Measurements from ENCODE around the gene MAPKAPK3.

Gene MAPKAPK3

DNA sequence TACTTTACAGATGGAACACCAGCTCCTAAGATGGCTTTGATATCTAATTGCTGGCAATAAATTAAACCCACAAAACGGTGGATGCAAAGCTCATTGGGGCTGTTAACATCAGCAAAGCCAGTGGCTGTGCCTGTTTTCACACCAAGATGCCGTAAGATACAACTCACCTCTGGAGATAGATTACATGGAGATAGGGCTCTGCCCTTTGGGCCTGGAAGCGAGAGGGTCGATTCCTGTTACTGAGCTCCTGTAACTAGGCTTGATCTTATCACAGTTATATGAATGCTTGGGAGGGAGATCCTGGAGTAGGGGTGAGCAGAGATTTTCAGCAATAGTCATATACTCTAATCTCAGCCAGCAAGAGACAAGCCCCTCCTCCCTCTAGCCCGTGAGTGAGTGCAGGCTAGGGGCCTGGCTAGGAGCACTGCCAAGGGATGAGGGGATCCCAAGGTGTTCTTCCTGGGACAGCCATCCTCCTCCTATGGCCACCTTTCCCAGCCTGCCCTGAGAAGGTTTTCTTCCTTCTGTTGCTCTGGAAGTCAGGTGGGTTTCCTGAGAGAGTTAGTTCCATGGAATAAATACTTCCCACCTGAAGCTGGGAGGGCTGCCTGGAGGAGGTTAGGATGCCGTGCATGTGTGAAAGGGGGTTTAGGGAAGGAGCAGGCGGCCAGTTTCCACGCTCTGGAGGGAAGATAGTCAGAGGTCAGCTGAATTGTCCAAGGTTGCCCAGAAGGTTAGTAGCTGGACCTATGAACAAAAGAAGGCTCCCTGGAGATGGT is 39.7 kb downstream of the MAPKAPK3 start:
- H3K4me3 ChIP-seq (ENCODE audit: low read length, poor library complexity, severe bottlenecking): no peak overlapping the region
- H3K9me2 ChIP-seq (replicated peaks; ENCODE audit: low read depth, low read length): no peaks in the 10 kb centered on the region
- no peaks in the 10 kb centered on the region; the same call in 1 of the 2 replicates for H3K36me3 ChIP-seq (ENCODE audit: insufficient read depth, low read length)
- H3K9me3 ChIP-seq (ENCODE audit: insufficient read depth, low read depth, low read length): no peaks in the 10 kb centered on the region
- H4K20me1 ChIP-seq (ENCODE audit: insufficient read depth, low read length, poor library complexity, severe bottlenecking): no peaks in the 10 kb centered on the region
- H3K4me1 ChIP-seq (ENCODE audit: insufficient read depth, low read length, poor library complexity, severe bottlenecking): no peaks in the 10 kb centered on the region
- no peaks in the 10 kb centered on the region for H3K27me3 ChIP-seq (ENCODE audit: insufficient read depth, low read length, poor library complexity, severe bottlenecking)
- H3K4me2 ChIP-seq (ENCODE audit: low read depth, low read length, poor library complexity, severe bottlenecking): no peak overlapping the region
- H3K79me2 ChIP-seq (ENCODE audit: insufficient read depth, low read length): no peaks in the 10 kb centered on the region
- H3K9ac ChIP-seq (ENCODE audit: low read depth, low read length, poor library complexity, severe bottlenecking): no peak overlapping the region
- H3F3A ChIP-seq (ENCODE audit: low read depth): no peaks in the 10 kb centered on the region
- TF ChIP-seq EZH2phosphoT487 (IDR thresholded peaks at IDR 0.05; ENCODE audit: borderline replicate concordance): no peak
- TF ChIP-seq, protein P1, sequence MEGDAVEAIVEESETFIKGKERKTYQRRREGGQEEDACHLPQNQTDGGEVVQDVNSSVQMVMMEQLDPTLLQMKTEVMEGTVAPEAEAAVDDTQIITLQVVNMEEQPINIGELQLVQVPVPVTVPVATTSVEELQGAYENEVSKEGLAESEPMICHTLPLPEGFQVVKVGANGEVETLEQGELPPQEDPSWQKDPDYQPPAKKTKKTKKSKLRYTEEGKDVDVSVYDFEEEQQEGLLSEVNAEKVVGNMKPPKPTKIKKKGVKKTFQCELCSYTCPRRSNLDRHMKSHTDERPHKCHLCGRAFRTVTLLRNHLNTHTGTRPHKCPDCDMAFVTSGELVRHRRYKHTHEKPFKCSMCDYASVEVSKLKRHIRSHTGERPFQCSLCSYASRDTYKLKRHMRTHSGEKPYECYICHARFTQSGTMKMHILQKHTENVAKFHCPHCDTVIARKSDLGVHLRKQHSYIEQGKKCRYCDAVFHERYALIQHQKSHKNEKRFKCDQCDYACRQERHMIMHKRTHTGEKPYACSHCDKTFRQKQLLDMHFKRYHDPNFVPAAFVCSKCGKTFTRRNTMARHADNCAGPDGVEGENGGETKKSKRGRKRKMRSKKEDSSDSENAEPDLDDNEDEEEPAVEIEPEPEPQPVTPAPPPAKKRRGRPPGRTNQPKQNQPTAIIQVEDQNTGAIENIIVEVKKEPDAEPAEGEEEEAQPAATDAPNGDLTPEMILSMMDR (conservative IDR thresholded peaks at IDR 0.05; ENCODE audit: low read length): no peak
- H2AFZ ChIP-seq (ENCODE audit: low read length): no peak overlapping the region

DNA sequence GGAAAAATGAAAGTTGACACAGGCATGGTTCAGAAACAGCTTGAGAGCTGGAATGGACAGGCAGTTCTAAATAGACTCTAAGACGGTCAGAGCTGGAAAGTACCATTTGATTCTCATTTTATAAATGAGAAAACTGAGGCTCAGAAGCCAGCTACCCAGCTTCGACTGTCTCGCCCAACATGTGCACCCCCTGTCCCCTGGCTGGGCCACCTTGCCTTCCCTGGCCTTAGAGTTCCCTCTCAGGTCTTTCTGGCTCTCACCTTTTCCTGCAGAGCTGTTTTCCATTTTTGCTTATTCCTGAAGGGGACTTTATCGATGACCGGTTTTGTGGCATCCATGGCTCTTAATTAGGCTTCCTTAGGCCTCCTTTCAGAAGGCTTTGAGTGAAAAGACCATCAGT is 40.5 kb downstream of the MAPKAPK3 start:
- no peaks in the 10 kb centered on the region for H3K27me3 ChIP-seq (ENCODE audit: insufficient read depth, low read length, poor library complexity, severe bottlenecking)
- H3K9me2 ChIP-seq (replicated peaks; ENCODE audit: low read depth, low read length): no peaks in the 10 kb centered on the region
- H2AFZ ChIP-seq (ENCODE audit: low read length): no peak overlapping the region
- no peaks in the 10 kb centered on the region for H3K79me2 ChIP-seq (ENCODE audit: insufficient read depth, low read length)
- no peaks in the 10 kb centered on the region for H3F3A ChIP-seq (ENCODE audit: low read depth)
- H3K9ac ChIP-seq (ENCODE audit: low read depth, low read length, poor library complexity, severe bottlenecking): no peak overlapping the region
- no peaks in the 10 kb centered on the region for H4K20me1 ChIP-seq (ENCODE audit: insufficient read depth, low read length, poor library complexity, severe bottlenecking)
- no peaks in the 10 kb centered on the region for H3K36me3 ChIP-seq (ENCODE audit: insufficient read depth, low read length)
- H3K9me3 ChIP-seq (ENCODE audit: insufficient read depth, low read depth, low read length): no peaks in the 10 kb centered on the region
- H3K4me2 ChIP-seq (ENCODE audit: low read depth, low read length, poor library complexity, severe bottlenecking): no peak overlapping the region
- no peak overlapping the region for H3K4me3 ChIP-seq (ENCODE audit: low read length, poor library complexity, severe bottlenecking)
- H3K4me1 ChIP-seq (ENCODE audit: insufficient read depth, low read length, poor library complexity, severe bottlenecking): no peaks in the 10 kb centered on the region
- no peak for TF ChIP-seq EZH2phosphoT487 (IDR thresholded peaks at IDR 0.05; ENCODE audit: borderline replicate concordance)
- TF ChIP-seq, protein P1 (conservative IDR thresholded peaks at IDR 0.05; ENCODE audit: low read length): no peak

DNA sequence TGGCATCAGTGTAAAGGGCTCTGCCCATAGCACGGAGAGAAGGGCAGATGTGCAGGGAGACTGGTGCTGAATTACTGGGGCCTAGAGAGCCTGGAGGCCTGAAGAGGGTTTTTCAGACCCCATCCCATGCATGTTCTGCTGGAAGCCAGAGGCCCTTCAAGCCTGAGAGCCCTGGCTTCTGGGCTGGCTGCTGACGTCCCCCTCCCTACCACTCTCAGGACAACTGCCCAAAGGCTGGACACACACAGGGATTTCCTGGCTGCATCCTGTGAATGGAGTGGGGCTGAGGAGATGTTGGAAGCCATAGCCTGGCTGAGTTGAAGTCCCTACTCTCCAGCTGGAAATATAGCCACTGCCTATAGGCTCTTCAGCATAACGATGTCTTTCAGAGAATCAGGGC is 40.9 kb downstream of the MAPKAPK3 start:
- no peaks in the 10 kb centered on the region for H3K79me2 ChIP-seq (ENCODE audit: insufficient read depth, low read length)
- H3K9me3 ChIP-seq (ENCODE audit: insufficient read depth, low read depth, low read length): no peaks in the 10 kb centered on the region
- H3K4me1 ChIP-seq (ENCODE audit: insufficient read depth, low read length, poor library complexity, severe bottlenecking): no peaks in the 10 kb centered on the region
- no peaks in the 10 kb centered on the region for H3K9me2 ChIP-seq (replicated peaks; ENCODE audit: low read depth, low read length)
- H3K27me3 ChIP-seq (ENCODE audit: insufficient read depth, low read length, poor library complexity, severe bottlenecking): no peaks in the 10 kb centered on the region
- H3K4me2 ChIP-seq (ENCODE audit: low read depth, low read length, poor library complexity, severe bottlenecking): no peak overlapping the region
- H3K36me3 ChIP-seq (ENCODE audit: insufficient read depth, low read length): no peaks in the 10 kb centered on the region
- no peaks in the 10 kb centered on the region for H3F3A ChIP-seq (ENCODE audit: low read depth)
- H3K4me3 ChIP-seq (ENCODE audit: low read length, poor library complexity, severe bottlenecking): no peak overlapping the region
- H3K9ac ChIP-seq (ENCODE audit: low read depth, low read length, poor library complexity, severe bottlenecking): no peak overlapping the region
- no peak overlapping the region for H2AFZ ChIP-seq (ENCODE audit: low read length)
- no peaks in the 10 kb centered on the region for H4K20me1 ChIP-seq (ENCODE audit: insufficient read depth, low read length, poor library complexity, severe bottlenecking)
- TF ChIP-seq EZH2phosphoT487 (IDR thresholded peaks at IDR 0.05; ENCODE audit: borderline replicate concordance): no peak
- TF ChIP-seq, protein P1 (conservative IDR thresholded peaks at IDR 0.05; ENCODE audit: low read length): no peak
